Ishikawa (cell line): ENCODE results near the gene COX6A2.

Experiments
- CEBPB ChIP-seq: IDR thresholded peaks from 2 replicates; pipeline ENCODE4 v1.6.1; 2012
- EGR1 ChIP-seq: IDR thresholded peaks from 2 replicates; pipeline ENCODE4 v1.6.1; 2012
- EP300 ChIP-seq: IDR thresholded peaks from 2 replicates; pipeline ENCODE4 v1.6.1; 2012; ENCODE audit warnings: borderline replicate concordance
- MAX ChIP-seq: IDR thresholded peaks from 2 replicates; pipeline ENCODE4 v1.6.1; 2012
- REST ChIP-seq: IDR thresholded peaks from 2 replicates; pipeline ENCODE4 v1.6.1; 2012; ENCODE audit warnings: low read depth, mild to moderate bottlenecking
- TCF12 ChIP-seq: IDR thresholded peaks from 2 replicates; pipeline ENCODE4 v1.6.1; 2012; ENCODE audit warnings: low read depth
- TEAD4 ChIP-seq: IDR thresholded peaks from 2 replicates; pipeline ENCODE4 v1.6.1; 2012
- USF1 ChIP-seq: IDR thresholded peaks from 2 replicates; pipeline ENCODE4 v1.6.1; 2012
- YY1 ChIP-seq: IDR thresholded peaks from 2 replicates; pipeline ENCODE4 v1.6.1; 2012; ENCODE audit warnings: low read depth
- ZBTB7A ChIP-seq: IDR thresholded peaks from 2 replicates; pipeline ENCODE4 v1.6.1; 2012; ENCODE audit warnings: low read depth

GRCh38 chr16:31421587-31421986 lies 6.6 kb downstream of the COX6A2 start:
- TF ChIP-seq REST (no peak), TEAD4 (no peak), MAX (no peak), EP300 (no peak), YY1 (no peak), ZBTB7A (no peak), EGR1 (no peak), TCF12 (no peak), USF1 (no peak), CEBPB (no peak)
